GM12891 (cell line): ENCODE results near the gene C1QTNF3.

Experiments used
- POLR2A ChIP-seq: IDR thresholded peaks from 2 replicates; pipeline ENCODE4 v1.6.1; 2011; ENCODE audit warnings: low read depth, low read length, control low read depth
- SPI1 ChIP-seq: IDR thresholded peaks from 2 replicates; pipeline ENCODE4 v1.6.1; 2011; ENCODE audit warnings: low read depth, low read length, control low read depth

GRCh38 chr5:33984178-33984577 lies 58.8 kb downstream of the C1QTNF3 start:
- TF ChIP-seq SPI1 (no peak), POLR2A (no peak)
